ENCODE data around the gene SEC14L3.

DNA sequence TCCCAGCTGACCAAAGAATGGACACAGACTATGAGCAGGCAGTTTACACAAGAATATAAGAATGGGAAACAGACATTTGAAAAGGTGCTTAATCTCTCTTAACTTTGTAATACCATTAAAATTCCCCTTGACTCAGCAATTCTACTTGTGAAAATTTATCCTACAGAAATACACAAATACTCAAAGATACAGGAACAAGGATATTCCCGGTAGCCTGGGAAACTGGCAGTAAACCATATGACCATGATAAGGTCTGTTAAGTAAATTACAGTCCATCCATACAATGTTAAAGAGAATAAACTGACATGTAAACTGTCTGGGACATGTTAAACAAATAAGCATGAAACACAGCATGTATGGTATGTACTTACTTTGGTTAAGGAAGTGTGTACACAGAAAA is 55.0 kb downstream of the SEC14L3 start:
- TF ChIP-seq CTCF (IDR thresholded peaks at IDR 0.05; ENCODE audit: insufficient read depth, low read length, poor library complexity, severe bottlenecking) (no peak), EZH2phosphoT487 (conservative IDR thresholded peaks at IDR 0.05; ENCODE audit: low read length) (no peak)

Data from SU-DHL-6 (cell line).